G401.6 (cell line): ENCODE results near the gene REM2.

Source experiments
- FAIRE-seq: peaks from 2 replicates; lab custom pipeline; 2012; peaks lifted over from hg19 to GRCh38; lab: Jason Lieb, UNC

Gene REM2

GRCh38 chr14:22932146-22932545, 49.1 kb downstream of the REM2 start:
- no peak for FAIRE-seq

GRCh38 chr14:22935156-22935555, 52.1 kb downstream of the REM2 start:
- no peak for FAIRE-seq
